Bronchial epithelial cell (primary cell): ENCODE results near the gene ENOX2. TPM values are rescaled to one million over a fixed set of nuclear protein-coding genes. Genes with fewer than 3 reads are reported as not detected.

ENCODE experiments used
- DNase-seq: peaks from one replicate; pipeline ENCODE4 v3.0.0-alpha.2; 2010; ENCODE audit warnings: low read depth
- FAIRE-seq: peaks from 2 replicates; lab custom pipeline; 2011; peaks lifted over from hg19 to GRCh38; lab: Jason Lieb, UNC
- H3K27me3 ChIP-seq: 2 replicates; pipeline ENCODE4 v1.5.1; 2011; ENCODE audit warnings: low read length; ENCODE audit not compliant: control insufficient read depth, insufficient read depth
- H3K36me3 ChIP-seq: 2 replicates; pipeline ENCODE4 v1.5.1; 2011; ENCODE audit warnings: low read length; ENCODE audit not compliant: control insufficient read depth, insufficient read depth
- H3K4me3 ChIP-seq: 2 replicates; pipeline ENCODE4 v1.5.1; 2011; ENCODE audit warnings: mild to moderate bottlenecking, low read depth, low read length, control low read depth
- total RNA-seq: library from RNA; depleted of rRNA; stranded (reverse); fragments of >200 nt; gene quantifications from 2 replicates; pipeline ENCODE4 v1.2.1, GENCODE V29; 2014
- TF ChIP-seq, protein P1 (sequence below): IDR thresholded peaks from 2 replicates; pipeline ENCODE4 v1.5.1; 2011; ENCODE audit warnings: mild to moderate bottlenecking, moderate library complexity, low read length, control low read depth, inconsistent platforms; ENCODE audit not compliant: insufficient read depth, severe bottlenecking

Gene ENOX2
- total RNA-seq, 1 donor from 2014 or later = 13.2 TPM

GRCh38 chrX:130836447-130836846 lies 66.6 kb downstream of the ENOX2 start:
- Histone ChIP-seq H3K27me3 (no peaks in the 10 kb centered on the region), H3K36me3 (no peaks in the 10 kb centered on the region), H3K4me3 (no peak overlapping the region)
- FAIRE-seq (no peak), DNase-seq (peak; percentile 11)
- TF ChIP-seq, protein P1, sequence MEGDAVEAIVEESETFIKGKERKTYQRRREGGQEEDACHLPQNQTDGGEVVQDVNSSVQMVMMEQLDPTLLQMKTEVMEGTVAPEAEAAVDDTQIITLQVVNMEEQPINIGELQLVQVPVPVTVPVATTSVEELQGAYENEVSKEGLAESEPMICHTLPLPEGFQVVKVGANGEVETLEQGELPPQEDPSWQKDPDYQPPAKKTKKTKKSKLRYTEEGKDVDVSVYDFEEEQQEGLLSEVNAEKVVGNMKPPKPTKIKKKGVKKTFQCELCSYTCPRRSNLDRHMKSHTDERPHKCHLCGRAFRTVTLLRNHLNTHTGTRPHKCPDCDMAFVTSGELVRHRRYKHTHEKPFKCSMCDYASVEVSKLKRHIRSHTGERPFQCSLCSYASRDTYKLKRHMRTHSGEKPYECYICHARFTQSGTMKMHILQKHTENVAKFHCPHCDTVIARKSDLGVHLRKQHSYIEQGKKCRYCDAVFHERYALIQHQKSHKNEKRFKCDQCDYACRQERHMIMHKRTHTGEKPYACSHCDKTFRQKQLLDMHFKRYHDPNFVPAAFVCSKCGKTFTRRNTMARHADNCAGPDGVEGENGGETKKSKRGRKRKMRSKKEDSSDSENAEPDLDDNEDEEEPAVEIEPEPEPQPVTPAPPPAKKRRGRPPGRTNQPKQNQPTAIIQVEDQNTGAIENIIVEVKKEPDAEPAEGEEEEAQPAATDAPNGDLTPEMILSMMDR = no peak

- no peaks in the 10 kb centered on the region for H3K27me3 ChIP-seq
- DNase-seq = no peak
- TF ChIP-seq, protein P1 = no peak
- H3K4me3 ChIP-seq = no peak overlapping the region
- no peak for FAIRE-seq
- H3K36me3 ChIP-seq = no peaks in the 10 kb centered on the region
Measured at GRCh38 chrX:130834830-130835229, 68.2 kb downstream of the ENOX2 start.

- no peak overlapping the region for H3K4me3 ChIP-seq
- TF ChIP-seq, protein P1 = no peak
- no peaks in the 10 kb centered on the region for H3K36me3 ChIP-seq
- H3K27me3 ChIP-seq = no peaks in the 10 kb centered on the region
- FAIRE-seq = no peak
- DNase-seq = no peak
Measured at GRCh38 chrX:130834149-130834548, 68.9 kb downstream of the ENOX2 start.

GRCh38 chrX:130831347-130831722 lies 71.7 kb downstream of the ENOX2 start:
- FAIRE-seq (no peak), DNase-seq (no peak)
- H3K27me3 ChIP-seq = no peaks in the 10 kb centered on the region
- no peaks in the 10 kb centered on the region for H3K36me3 ChIP-seq
- TF ChIP-seq, protein P1 = no peak
- no peak overlapping the region for H3K4me3 ChIP-seq

- TF ChIP-seq, protein P1 = no peak
- Histone ChIP-seq H3K4me3 (no peak overlapping the region), H3K36me3 (no peaks in the 10 kb centered on the region), H3K27me3 (no peaks in the 10 kb centered on the region)
- DNase-seq (no peak), FAIRE-seq (no peak)
Measured at GRCh38 chrX:130830599-130831346, 72.2 kb downstream of the ENOX2 start.
